DMS 273 (cell line): ENCODE results near the gene ADAMTS18.
"Not testable (repeated sequence)": the region's sequence is repeated elsewhere in the genome, so short reads cannot be mapped to it uniquely, and the experiment has no call there.

ENCODE experiments used
- DNase-seq: peaks from one replicate; lab custom pipeline; 2025; ENCODE audit not compliant: unreplicated experiment; lab: John Stamatoyannopoulos, UW

The ADAMTS18 gene

GRCh38 chr16:77290451-77291115 is 144.3 kb downstream of the ADAMTS18 start:
- peak; percentile 22 for DNase-seq

- DNase-seq = no peak
These were observed 145.5 kb downstream of the ADAMTS18 start for GRCh38 chr16:77289331-77289809.

- no peak for DNase-seq
These were observed 146.6 kb downstream of the ADAMTS18 start for GRCh38 chr16:77288222-77288621.

- no peak for DNase-seq
These were observed 149.2 kb downstream of the ADAMTS18 start for GRCh38 chr16:77285676-77286075.

- no peak for DNase-seq
These were observed 152.5 kb downstream of the ADAMTS18 start for GRCh38 chr16:77282345-77282744.

- DNase-seq = not testable (repeated sequence)
These were observed 155.5 kb downstream of the ADAMTS18 start for GRCh38 chr16:77279316-77279715.

DNA sequence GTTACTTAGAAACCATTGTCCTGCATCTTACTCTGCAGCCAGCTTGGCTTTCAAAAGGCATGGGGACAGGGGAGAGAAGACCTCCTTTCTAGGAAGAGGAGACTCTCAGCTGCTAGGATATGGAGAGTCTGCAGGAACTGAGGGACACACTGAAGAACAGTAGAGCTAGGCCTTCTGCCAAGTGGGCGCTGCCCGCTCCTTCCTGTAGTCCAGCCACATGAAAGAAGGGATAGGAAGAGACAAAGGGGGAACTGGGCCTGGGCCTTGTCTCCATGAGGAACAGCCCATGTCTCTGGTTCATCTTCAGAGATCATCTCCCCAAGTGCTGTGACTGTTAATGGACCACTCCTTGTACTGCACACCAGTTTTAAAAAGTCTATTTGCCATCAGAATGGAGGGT is 157.3 kb downstream of the ADAMTS18 start:
- DNase-seq = no peak

DNA sequence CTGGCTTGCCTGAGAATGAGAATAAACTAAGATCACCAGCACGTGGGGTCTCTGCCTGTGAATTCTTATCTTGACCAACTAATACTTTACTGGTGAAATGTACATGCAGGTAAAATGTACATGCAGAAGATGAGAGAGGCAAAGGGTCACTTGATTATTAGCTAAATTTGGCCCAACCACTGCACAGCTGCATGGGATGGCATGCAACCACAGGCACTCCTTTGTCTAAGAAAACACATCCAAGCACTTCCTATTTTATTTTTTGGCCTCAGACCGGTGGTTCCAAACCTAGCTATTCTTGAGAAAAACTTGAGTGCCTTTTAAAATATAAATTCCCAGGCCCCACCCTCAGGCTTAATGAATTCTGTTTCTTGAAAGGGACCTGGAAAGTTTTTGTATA is 157.7 kb downstream of the ADAMTS18 start:
- DNase-seq = peak; percentile 12

DNA sequence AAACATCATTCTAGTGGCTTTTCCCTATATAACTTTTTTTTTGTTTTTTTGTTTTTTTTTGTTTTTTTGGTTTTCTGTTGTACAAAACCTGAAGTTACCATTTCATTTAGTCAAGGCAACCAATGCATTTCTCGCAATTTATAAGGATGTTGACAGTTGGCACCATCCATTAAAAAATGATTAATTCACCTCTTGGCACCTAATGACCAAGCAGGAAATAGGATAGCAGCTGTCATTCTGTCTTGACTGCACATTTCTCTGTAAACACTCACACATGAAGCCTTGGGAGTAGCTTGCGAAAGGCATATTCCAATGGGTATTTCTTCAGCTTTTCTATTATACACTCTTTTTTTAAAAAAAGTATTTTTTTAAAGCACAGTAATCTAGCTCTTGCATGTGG is 158.2 kb downstream of the ADAMTS18 start:
- peak; percentile 55 for DNase-seq

DNA sequence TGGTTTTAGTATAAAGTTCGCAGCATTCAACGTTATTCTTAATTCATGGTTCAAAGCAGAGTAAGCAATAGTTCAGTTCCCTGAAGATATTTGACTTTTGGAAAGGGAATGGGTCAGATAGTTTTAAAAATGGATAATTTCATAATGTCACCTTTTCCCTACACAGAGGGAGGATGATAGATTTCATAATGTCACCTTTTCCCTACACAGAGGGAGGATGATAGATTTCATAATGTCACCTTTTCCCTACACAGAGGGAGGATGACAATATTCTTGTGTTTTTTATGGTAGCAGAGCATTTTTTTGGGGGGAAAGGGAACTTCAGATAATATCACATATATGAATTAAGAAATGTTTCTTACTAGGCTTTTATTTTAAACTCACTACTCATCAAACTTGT is 159.5 kb downstream of the ADAMTS18 start:
- DNase-seq = not testable (repeated sequence)

DNA sequence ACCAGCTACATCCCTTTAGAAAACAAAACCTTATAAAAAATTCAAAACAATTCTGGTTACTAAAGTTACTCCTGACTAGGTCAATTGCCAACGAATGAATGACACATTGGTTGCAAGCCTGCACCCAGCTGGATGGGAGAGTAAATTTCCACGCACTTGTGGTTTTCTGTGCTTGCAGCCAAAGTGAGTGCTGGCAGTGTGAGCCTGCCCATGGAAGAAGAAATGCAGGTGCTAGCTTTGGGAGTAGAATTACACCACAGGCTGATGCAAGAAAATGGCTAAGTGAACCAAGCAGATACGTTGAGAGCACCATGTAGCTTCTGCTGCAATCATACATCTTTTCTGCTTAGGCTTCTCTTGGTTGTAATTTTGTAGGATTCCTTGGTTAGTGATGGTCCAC is 161.0 kb downstream of the ADAMTS18 start:
- DNase-seq = no peak

DNA sequence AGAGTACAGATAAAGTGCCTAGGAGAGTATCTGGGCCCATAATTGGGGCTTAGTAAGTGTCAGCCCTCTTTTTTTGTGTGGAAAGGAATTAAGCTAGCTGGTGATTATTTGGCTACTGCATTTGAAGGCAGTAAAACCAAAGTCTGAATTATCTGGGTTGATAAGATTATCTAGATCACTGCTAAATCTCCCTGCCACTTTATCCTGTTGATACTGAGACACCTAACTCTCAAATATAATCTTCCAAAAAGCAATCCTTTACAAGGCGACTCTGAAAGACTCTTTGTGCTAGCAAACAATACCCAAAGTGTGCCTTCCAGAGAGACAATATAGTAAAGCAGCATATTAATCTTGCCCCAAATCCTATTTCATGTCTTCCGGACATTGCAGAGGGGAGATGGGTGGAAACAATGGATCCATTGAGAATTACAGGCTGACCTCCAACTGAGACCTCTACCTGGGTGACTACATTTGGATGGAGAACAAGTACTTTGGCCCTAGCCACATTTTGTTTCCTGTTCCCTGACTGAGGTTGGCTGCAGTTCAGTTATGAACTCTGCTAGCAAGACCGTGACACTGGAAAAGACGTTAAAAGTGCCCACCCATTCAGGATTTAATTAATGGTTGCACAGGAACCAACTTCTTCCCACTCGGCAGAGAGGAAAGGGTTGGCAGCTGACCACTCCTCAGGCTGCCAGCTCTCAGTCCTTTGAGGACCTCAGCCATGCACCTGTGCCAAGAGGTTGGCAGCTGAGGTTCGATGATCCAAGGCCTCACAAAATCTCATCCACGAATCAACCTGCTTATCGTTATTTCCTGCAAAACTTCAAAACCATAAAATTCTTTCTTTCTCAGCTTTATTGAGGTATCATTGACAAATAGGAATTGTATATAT is 163.1 kb downstream of the ADAMTS18 start:
- DNase-seq = no peak

GRCh38 chr16:77266185-77266584 is 168.6 kb downstream of the ADAMTS18 start:
- not testable (repeated sequence) for DNase-seq

- no peak for DNase-seq
These were observed 171.9 kb downstream of the ADAMTS18 start for GRCh38 chr16:77262971-77263370.

- DNase-seq = no peak
These were observed 184.4 kb downstream of the ADAMTS18 start for GRCh38 chr16:77250400-77250799.

DNA sequence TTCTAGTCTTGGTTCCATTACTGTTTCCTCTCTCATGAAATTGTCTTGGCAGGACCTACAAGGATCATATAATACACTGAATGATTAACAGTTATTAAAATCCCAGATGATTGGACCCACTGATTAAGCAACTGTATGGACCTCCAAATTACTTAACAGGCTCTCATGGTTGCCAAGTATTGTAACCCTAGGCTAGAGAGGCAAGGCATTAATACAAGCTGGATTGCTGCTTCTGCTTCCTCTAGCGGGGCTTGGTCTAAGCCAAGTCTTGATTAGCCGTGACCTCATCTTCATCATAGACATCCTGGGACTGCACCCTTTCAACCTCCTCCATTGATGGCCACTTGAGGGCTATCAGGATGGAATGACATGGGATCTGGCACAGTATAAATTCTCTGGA is 188.7 kb downstream of the ADAMTS18 start:
- DNase-seq = no peak

- DNase-seq = not testable (repeated sequence)
These were observed 192.4 kb downstream of the ADAMTS18 start for GRCh38 chr16:77242471-77242870.

- no peak for DNase-seq
These were observed 196.2 kb downstream of the ADAMTS18 start for GRCh38 chr16:77238593-77238992.

DNA sequence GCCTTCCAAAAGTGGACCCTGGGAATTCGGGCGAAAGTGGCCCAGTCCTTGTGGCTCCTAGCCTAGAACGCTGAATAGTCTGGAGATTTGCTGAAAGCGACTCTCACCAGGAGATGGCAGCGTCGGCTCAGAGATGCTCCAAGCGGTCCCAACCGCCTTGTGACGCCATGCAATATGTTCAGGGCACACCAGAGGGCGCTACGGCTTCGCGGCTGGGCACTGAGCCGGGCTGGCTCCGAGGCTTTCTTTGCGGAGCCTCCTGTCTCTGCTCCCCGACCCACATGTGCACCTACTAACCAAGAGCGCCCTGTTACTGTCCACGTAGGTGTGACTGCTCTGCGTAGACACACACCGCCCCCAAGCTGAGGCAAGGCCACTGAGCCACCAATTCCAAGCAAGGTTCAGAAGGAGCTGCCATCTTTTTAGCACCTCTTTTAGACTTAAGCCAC is 198.7 kb downstream of the ADAMTS18 start:
- peak; percentile 94 for DNase-seq

GRCh38 chr16:77234611-77235010 is 200.2 kb downstream of the ADAMTS18 start:
- DNase-seq = no peak

- no peak for DNase-seq
These were observed 200.9 kb downstream of the ADAMTS18 start for GRCh38 chr16:77233799-77234519.
